ENCODE data around the gene DNM3. TPM values are rescaled to one million over a fixed set of nuclear protein-coding genes. Genes with fewer than 3 reads are reported as not detected.

The DNM3 gene
- total RNA-seq, 2 experiments from 2014 or later: 1.6 to 1.8 TPM

DNA sequence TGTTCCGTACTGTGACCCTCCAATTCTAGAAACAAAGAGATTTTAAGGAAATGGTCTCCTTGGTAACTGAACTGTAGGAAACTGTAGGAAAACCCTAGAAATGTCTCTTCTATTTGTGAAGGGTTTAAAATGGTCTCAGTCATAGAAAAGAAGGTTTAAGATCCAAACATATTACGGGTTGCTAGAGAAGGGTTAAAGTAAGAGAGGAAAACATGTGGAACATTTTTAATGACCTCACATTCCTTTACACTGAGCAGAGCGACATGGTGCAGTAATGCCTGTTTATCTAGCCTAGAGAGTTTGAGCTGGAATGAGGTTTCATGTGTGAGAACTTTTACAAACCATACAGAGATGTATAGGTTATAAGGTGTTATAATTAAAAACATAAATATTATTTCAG, 542.2 kb downstream of the DNM3 start:
- peaks cover 48% of the 10 kb centered on the region for H3K4me1 Mint-ChIP-seq (ENCODE audit: low read depth)
- DNase-seq (no peak), ATAC-seq (ENCODE audit: poor library complexity) (no peak)
- H3K27me3 Mint-ChIP-seq: no peaks in the 10 kb centered on the region
- no peak overlapping the region for H3K4me3 Mint-ChIP-seq
- TF ChIP-seq, protein P1, sequence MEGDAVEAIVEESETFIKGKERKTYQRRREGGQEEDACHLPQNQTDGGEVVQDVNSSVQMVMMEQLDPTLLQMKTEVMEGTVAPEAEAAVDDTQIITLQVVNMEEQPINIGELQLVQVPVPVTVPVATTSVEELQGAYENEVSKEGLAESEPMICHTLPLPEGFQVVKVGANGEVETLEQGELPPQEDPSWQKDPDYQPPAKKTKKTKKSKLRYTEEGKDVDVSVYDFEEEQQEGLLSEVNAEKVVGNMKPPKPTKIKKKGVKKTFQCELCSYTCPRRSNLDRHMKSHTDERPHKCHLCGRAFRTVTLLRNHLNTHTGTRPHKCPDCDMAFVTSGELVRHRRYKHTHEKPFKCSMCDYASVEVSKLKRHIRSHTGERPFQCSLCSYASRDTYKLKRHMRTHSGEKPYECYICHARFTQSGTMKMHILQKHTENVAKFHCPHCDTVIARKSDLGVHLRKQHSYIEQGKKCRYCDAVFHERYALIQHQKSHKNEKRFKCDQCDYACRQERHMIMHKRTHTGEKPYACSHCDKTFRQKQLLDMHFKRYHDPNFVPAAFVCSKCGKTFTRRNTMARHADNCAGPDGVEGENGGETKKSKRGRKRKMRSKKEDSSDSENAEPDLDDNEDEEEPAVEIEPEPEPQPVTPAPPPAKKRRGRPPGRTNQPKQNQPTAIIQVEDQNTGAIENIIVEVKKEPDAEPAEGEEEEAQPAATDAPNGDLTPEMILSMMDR (IDR thresholded peaks at IDR 0.05): no peak
- no peaks in the 10 kb centered on the region for H3K36me3 ChIP-seq (ENCODE audit: insufficient read depth, low read length)
- no peaks in the 10 kb centered on the region for H3K27me3 ChIP-seq (ENCODE audit: control insufficient read depth in 1 of 2, insufficient read depth in 2 of 2, low read length in 2 of 2)
- no peaks in the 10 kb centered on the region for H3K9me3 ChIP-seq (ENCODE audit: control insufficient read depth in 1 of 2, insufficient read depth in 1 of 2, low read length in 2 of 2)
- H3K4me1 ChIP-seq (ENCODE audit: insufficient read depth, low read length): no peaks in the 10 kb centered on the region
- no peak overlapping the region for H3K27ac ChIP-seq (ENCODE audit: low read depth in 1 of 2, low read length in 2 of 2)
- no peaks in the 10 kb centered on the region for H3K9me3 Mint-ChIP-seq
- H3K36me3 Mint-ChIP-seq (ENCODE audit: low read depth): no peaks in the 10 kb centered on the region
- ChIA-PET POLR2A (interaction anchor here (1.2 kb wide), 1 partner anchor 11 kb away, joined by 6 read pairs; no protein-coding TSS in a partner anchor), CTCF (no interaction called here)
- H3K27ac Mint-ChIP-seq: no peak overlapping the region
- intact Hi-C loops (cut with DNase I, micrococcal nuclease): loop anchor here in 1 of 2 experiments (5.0 kb wide), 1 partner anchor 201 kb away; no protein-coding TSS in a partner anchor
- H3K4me3 ChIP-seq (ENCODE audit: low read length): no peak overlapping the region

DNA sequence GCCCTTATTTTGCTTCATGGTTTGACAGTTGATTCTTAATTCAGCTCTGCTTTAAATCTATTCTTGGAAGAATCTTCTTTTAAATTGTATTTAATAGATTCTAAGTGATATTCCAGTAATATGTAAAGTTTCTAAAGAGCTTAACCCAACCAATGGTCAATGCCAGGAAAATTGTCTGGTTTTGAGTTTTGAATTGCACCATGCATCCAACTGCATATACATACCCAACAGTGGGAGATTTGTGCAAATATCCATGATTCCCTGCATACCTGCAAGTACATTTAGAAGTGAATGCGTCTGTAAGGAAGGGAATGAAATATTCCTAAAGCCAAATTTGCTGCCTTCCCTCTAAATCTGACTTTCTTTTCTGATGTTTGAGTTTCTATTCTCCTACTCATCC, 543.4 kb downstream of the DNM3 start:
- H3K4me3 ChIP-seq (ENCODE audit: low read length): no peak overlapping the region
- no peaks in the 10 kb centered on the region for H3K36me3 ChIP-seq (ENCODE audit: insufficient read depth, low read length)
- CTCF ChIA-PET: no interaction called here
- Mint-ChIP-seq H3K9me3 (no peaks in the 10 kb centered on the region), H3K27me3 (no peaks in the 10 kb centered on the region), H3K36me3 (ENCODE audit: low read depth) (no peaks in the 10 kb centered on the region), H3K4me3 (no peak overlapping the region), H3K27ac (peak overlapping the region; percentile 6), H3K4me1 (ENCODE audit: low read depth) (peaks cover 40% of the 10 kb centered on the region)
- H3K9me3 ChIP-seq (ENCODE audit: control insufficient read depth in 1 of 2, insufficient read depth in 1 of 2, low read length in 2 of 2): no peaks in the 10 kb centered on the region
- H3K4me1 ChIP-seq (ENCODE audit: insufficient read depth, low read length): no peaks in the 10 kb centered on the region
- H3K27me3 ChIP-seq (ENCODE audit: control insufficient read depth in 1 of 2, insufficient read depth in 2 of 2, low read length in 2 of 2): no peaks in the 10 kb centered on the region
- POLR2A ChIA-PET: interaction anchor here (1.2 kb wide), 1 partner anchor 10 kb away, joined by 6 read pairs; no protein-coding TSS in a partner anchor
- intact Hi-C loops (cut with DNase I, micrococcal nuclease): loop anchor here in 1 of 2 experiments (5.0 kb wide), 1 partner anchor 202 kb away; no protein-coding TSS in a partner anchor
- ATAC-seq (ENCODE audit: poor library complexity): no peak
- DNase-seq: no peak
- no peak overlapping the region for H3K27ac ChIP-seq (ENCODE audit: low read depth in 1 of 2, low read length in 2 of 2)
- TF ChIP-seq, protein P1 (IDR thresholded peaks at IDR 0.05): no peak

- Histone ChIP-seq H3K27me3 (ENCODE audit: control insufficient read depth in 1 of 2, insufficient read depth in 2 of 2, low read length in 2 of 2) (no peaks in the 10 kb centered on the region), H3K4me1 (ENCODE audit: insufficient read depth, low read length) (peaks cover 4% of the 10 kb centered on the region), H3K4me3 (ENCODE audit: low read length) (no peak overlapping the region), H3K27ac (ENCODE audit: low read depth in 1 of 2, low read length in 2 of 2) (no peak overlapping the region), H3K36me3 (ENCODE audit: insufficient read depth, low read length) (no peaks in the 10 kb centered on the region), H3K9me3 (ENCODE audit: control insufficient read depth in 1 of 2, insufficient read depth in 1 of 2, low read length in 2 of 2) (no peaks in the 10 kb centered on the region)
- intact Hi-C loops (cut with DNase I, micrococcal nuclease): no loop called here
- peaks cover 35% of the 10 kb centered on the region for H3K4me1 Mint-ChIP-seq (ENCODE audit: low read depth)
- no peak for DNase-seq
- no peaks in the 10 kb centered on the region for H3K27me3 Mint-ChIP-seq
- no peak overlapping the region for H3K4me3 Mint-ChIP-seq
- ATAC-seq (ENCODE audit: poor library complexity): no peak
- no peak overlapping the region for H3K27ac Mint-ChIP-seq
- POLR2A ChIA-PET: interaction anchor here (1.3 kb wide), 1 partner anchor 206 kb away, joined by 3 read pairs; no protein-coding TSS in a partner anchor
- H3K9me3 Mint-ChIP-seq: no peaks in the 10 kb centered on the region
- CTCF ChIA-PET: no interaction called here
- H3K36me3 Mint-ChIP-seq (ENCODE audit: low read depth): no peaks in the 10 kb centered on the region
- TF ChIP-seq, protein P1 (IDR thresholded peaks at IDR 0.05): no peak
Measured at GRCh38 chr1:172386046-172386445, 544.7 kb downstream of the DNM3 start.

Measured in CD4-positive, alpha-beta T cell (primary cell).